ENCODE results near the gene ZNF684.
"Not testable (repeated sequence)": the region's sequence is repeated elsewhere in the genome, so short reads cannot be mapped to it uniquely, and the experiment has no call there.

ZNF684 gene

DNA sequence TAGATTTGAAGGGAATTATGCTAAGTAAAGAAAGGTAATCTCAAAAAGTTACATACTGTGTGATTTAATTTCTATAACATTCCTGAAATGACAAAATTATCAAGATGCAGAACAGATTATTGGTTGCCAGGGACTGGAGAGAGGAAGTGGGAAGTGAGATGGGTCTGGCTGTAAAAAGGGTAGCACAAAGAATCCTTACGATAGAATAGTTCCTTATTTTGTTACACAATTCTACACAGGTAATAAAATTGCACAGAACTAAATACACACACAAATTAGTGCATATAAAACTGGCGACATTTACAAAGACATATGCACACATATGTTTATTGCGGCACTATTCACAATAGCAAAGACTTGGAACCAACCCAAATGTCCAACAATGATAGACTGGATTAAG lies 33.5 kb downstream of the ZNF684 start:
- no peak for DNase-seq
- intact Hi-C loops (cut with DNase I): no loop called here

DNA sequence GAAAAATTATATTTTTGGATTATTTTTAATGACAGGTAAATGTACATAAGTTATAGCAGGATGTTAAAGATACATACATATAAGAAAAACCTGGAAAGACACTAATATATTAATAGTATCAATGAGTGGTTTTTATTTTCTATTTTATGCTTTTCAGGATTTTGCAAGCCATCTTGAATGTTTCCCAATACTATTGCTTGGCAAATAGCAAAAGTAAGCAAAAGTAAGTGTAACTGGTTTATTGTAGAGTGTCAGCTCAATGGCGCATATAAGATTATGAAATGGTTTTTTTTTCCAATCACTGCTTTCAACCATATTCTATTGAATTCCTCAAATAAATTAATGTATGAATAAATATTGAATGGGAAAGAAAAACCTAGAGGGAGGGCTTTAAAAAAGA lies 36.4 kb downstream of the ZNF684 start:
- no peak for DNase-seq
- intact Hi-C loops (cut with DNase I): no loop called here

DNA sequence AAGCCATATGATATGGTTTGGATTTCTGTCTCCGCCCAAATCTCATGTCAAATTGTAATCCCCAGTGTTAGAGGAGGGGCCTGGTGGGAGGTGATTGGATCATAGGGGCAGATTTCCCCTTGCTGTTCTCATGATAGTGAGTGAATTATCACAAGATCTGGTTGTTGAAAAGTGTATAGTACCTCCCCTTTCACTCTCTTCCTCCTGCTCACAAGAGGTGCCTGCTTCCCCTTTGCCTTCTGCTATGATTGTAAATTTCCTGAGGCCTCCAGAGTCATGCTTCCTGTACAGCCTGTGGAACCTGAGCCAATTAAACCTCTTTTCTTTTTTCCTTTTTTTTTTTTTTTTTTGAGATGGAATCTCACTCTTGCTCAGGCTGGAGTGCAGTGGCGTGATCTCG lies 43.4 kb downstream of the ZNF684 start:
- DNase-seq; intact Hi-C loops (cut with DNase I): not testable (repeated sequence)

DNA sequence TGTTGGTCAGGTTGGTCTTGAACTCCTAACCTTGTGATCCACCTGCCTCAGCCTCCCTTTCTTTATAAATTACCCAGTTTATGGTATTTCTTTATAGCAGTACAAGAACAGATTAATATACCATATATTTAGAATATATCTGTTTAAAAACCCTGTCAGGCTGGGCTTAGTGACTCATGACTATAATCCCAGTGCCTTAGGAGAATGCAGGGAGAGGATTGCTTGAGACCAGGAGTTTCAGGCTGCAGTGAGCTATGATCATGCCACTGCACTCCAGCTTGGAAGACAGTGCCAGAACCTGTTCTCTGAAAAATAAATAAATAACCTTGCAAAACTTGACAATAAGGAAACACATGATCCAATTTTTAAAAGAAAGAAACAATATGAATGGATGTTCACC lies 43.9 kb downstream of the ZNF684 start:
- intact Hi-C loops (cut with DNase I): no loop called here
- DNase-seq: no peak

DNA sequence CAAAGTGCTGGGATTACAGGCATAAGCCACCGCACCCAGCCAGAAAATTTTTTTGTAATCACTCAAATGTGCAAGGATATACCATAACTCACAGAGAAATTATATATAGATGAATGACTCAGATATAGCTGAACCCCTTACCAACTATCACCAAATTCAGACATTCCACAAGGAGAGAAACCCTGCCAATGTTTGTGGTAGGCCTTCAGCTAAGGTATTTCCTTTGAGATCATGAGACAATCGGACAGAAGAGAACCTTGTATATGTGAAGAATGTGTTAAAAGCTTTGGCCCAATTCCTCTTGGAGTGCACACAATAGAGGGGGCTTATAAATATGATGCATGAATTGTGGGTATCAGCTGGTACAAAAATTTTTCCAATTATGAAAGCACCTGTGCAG lies 50.7 kb downstream of the ZNF684 start:
- DNase-seq: no peak
- intact Hi-C loops (cut with DNase I): no loop called here

DNA sequence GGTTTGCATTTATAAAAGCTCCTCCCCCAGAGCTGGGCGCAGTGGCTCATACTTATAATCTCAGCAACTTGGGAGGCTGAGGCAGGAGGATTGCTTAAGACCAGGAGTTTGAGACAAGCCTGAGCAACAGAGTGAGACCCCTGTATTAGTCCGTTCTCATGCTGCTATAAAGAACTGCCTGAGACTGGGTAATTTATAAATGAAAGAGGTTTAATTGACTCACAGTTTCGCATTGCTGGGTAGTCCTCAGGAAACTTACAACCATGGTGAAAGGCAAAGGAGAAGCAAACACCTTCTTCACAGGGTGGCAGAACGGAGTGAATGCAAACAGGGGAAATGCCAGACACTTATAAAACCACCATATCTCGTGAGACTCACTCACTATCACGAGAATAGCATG lies 52.5 kb downstream of the ZNF684 start:
- DNase-seq: no peak
- intact Hi-C loops (cut with DNase I): no loop called here

DNA sequence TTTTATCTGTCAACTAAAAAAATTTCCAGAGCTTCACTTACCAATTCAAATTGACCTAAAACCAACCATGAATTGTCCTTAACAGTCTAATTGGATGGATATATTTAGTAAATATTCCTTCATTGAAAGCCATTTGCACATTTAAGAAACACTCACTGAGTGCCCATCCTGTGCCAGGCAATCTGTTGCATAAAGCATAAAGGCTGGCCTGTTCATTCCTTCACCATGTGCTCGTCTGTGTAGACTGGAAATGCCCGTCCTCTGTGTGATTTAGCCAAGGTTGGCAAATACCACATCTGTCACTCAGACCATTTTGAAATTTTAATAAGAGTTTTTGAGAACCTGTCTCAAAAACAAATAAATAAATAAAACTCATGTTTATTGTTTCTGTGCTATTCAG lies 57.1 kb downstream of the ZNF684 start:
- DNase-seq: no peak
- intact Hi-C loops (cut with DNase I): no loop called here

DNA sequence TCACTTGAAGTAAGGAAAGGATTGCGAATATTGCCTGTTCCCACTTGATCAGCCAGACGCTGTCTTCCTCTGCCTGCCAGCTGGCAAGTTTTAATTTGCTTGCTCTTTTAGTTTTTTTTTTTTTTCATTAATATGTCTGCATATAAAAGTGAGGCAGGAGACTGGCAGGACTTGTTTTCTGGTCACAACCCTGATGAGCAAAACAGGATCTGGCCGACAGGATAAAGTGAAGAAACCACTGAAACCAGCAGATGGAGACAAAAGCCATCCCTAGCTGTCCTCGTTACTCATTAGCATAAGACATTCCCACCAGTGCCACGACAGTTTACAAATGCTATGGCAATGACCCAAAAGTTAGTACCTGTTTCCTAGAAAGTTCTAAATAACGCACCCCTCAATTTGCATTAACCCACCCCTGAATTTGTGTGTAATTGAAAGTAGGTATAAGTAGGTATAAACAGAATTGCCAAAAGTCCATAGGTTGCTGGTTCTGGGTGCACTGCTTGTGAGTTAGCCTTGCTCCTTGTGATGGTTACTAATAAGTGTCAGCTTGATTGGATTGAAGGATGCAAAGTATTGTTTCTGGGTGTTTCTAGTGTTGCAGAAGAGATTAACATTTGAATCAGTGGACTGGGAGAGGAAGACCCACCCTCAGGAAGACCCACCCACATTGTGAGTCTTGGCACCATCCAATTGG lies 60.8 kb downstream of the ZNF684 start:
- intact Hi-C loops (cut with DNase I): no loop called here
- peak in 1 of 10 donors; percentile 25 for DNase-seq

DNA sequence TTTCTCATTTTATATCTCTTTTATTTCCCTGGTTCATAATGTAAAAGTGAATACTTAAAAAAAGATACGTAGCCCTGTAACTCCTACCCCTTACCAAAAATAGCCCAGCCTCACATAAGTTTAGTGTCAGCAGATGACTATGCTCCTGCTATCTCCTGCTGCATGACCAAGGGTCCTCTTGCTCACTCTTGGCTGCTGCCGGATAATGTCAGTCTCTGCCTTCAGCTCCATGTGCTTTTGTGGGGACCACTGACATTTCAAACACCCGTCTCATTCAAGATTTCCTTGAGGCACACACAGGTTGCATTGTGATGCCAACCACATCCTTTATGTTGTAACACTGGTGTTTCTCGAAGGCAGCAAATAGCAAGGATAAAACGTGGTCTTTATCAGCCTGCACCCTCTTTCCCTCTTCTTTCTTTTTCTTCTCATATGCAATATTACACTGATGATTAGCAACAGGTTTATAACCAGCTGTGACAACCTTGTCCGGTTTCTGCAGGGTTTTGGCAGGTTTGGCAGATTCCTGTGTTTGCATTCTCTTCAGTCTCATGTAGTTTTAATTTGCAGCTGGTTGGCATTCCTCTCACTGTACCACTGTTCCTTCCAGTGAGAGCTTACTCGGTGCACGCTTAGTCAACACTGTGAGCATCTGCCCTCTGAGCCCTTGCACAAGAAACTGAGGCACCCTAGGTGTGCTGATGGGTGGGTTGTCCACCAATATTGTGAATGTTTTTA lies 62.2 kb downstream of the ZNF684 start:
- intact Hi-C loops (cut with DNase I): no loop called here
- no peak for DNase-seq

DNA sequence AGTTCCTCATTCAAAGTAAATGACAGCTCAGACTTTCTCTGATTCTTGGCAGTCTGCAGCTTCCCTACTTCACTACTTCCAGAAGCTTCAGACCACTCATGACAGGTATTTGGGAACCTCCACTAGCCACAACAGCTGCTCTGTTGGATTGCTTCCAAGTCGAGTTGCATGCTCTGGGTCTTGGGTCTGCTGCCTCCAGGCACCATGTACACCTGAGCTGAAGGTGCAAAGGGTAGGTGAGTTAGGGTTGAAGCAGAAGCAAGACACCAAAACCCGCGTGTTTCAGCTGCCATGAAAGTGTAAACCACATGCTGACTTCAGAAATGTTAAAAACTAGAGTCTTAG lies 62.7 kb downstream of the ZNF684 start:
- no peak for DNase-seq
- intact Hi-C loops (cut with DNase I): no loop called here

DNA sequence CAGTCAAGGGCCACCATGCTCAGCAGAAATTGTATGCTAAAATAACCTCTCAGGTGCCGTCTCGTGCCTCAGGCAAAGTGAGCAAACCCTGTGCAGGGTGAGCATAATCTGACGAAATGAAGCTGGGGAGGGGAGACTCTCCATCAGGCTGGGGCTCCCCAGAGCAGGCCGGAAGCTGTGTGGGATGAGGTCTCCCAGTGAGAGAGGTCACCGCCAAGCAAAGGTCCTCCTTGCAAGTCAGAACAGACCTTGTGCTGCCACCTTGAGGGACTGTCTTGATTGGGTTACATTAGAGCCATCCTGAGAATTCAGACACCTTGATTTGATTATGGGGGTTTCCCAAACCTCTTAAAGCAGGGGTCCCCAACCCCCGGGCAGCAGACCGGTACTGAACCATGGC lies 64.2 kb downstream of the ZNF684 start:
- intact Hi-C loops (cut with DNase I): no loop called here

More for the DNA sequence above, 64.2 kb downstream of the ZNF684 start:
- DNase-seq: no peak

Data from posterior cingulate gyrus (tissue), 11 donors.